NCI-H748 treated with DMSO at 0.1 percent for 48 hours (cell line): ENCODE results near the gene XIAP.
"Not testable (repeated sequence)": the region's sequence is repeated elsewhere in the genome, so short reads cannot be mapped to it uniquely, and the experiment has no call there.

Experiments used
- DNase-seq: peaks from one replicate; lab custom pipeline; 2025; lab: John Stamatoyannopoulos, UW

The XIAP gene

GRCh38 chrX:123859846-123860838 lies at the start of gene XIAP:
Gene XIAP (plus strand): TSS chrX:123860053. CDS start chrX:123885663, 25,610 bp downstream.
- peak; percentile 74 for DNase-seq

GRCh38 chrX:123814343-123814742 lies 45.5 kb upstream of the XIAP start:
- no peak for DNase-seq

GRCh38 chrX:123814934-123815394 lies 44.9 kb upstream of the XIAP start:
- not testable (repeated sequence) for DNase-seq

- DNase-seq = no peak
Measured at GRCh38 chrX:123817288-123817894, 42.5 kb upstream of the XIAP start.

GRCh38 chrX:123818243-123818642 lies 41.6 kb upstream of the XIAP start:
- no peak for DNase-seq

- DNase-seq = no peak
Measured at GRCh38 chrX:123822965-123823364, 36.9 kb upstream of the XIAP start.

- peak; percentile 8 for DNase-seq
Measured at GRCh38 chrX:123830309-123830708, 29.5 kb upstream of the XIAP start.

GRCh38 chrX:123833387-123833786 lies 26.5 kb upstream of the XIAP start:
- peak; percentile 29 for DNase-seq

- DNase-seq = no peak
Measured at GRCh38 chrX:123834116-123834515, 25.7 kb upstream of the XIAP start.

- no peak for DNase-seq
Measured at GRCh38 chrX:123835661-123836371, 24.0 kb upstream of the XIAP start.

- not testable (repeated sequence) for DNase-seq
Measured at GRCh38 chrX:123845129-123845528, 14.7 kb upstream of the XIAP start.

- DNase-seq = no peak
Measured at GRCh38 chrX:123846577-123847038, 13.2 kb upstream of the XIAP start.

GRCh38 chrX:123847056-123847455 lies 12.8 kb upstream of the XIAP start:
- DNase-seq = no peak

- DNase-seq = no peak
Measured at GRCh38 chrX:123849096-123849495, 10.8 kb upstream of the XIAP start.

GRCh38 chrX:123849906-123850305 lies 9.9 kb upstream of the XIAP start:
- not testable (repeated sequence) for DNase-seq

GRCh38 chrX:123851079-123851478 lies 8.8 kb upstream of the XIAP start:
- DNase-seq = no peak

- DNase-seq = no peak
Measured at GRCh38 chrX:123854329-123854728, 5.5 kb upstream of the XIAP start.

GRCh38 chrX:123859409-123859845 lies 426 bp upstream of the XIAP start:
- DNase-seq = peak; percentile 87

- DNase-seq = no peak
Measured at GRCh38 chrX:123860983-123861382, 1.1 kb downstream of the XIAP start.

- no peak for DNase-seq
Measured at GRCh38 chrX:123869488-123869887, 9.6 kb downstream of the XIAP start.

- DNase-seq = no peak
Measured at GRCh38 chrX:123871309-123871708, 11.5 kb downstream of the XIAP start.

- DNase-seq = no peak
Measured at GRCh38 chrX:123873956-123874355, 14.1 kb downstream of the XIAP start.
